Liver (tissue), 2 donors: ENCODE results near the gene CCDC88C.

Experiments used
- YY1 ChIP-seq: IDR thresholded peaks from 2 replicates; pipeline ENCODE4 v1.6.1; 2016; ENCODE audit warnings: antibody characterized with exemption, mild to moderate bottlenecking
- TF ChIP-seq, protein P1 (sequence below): fragments of 150-350 bp; IDR thresholded peaks from 2 replicates; pipeline ENCODE4 v1.5.1; 2017; ENCODE audit warnings: improper control_type of control experiment, low read depth, low read length; ENCODE audit not compliant: missing input control
- TF ChIP-seq, protein P2 (sequence below): IDR thresholded peaks from 2 replicates; pipeline ENCODE4 v1.6.1; 2016; ENCODE audit warnings: antibody characterized with exemption, mild to moderate bottlenecking
- donor health status: healthy.

DNA sequence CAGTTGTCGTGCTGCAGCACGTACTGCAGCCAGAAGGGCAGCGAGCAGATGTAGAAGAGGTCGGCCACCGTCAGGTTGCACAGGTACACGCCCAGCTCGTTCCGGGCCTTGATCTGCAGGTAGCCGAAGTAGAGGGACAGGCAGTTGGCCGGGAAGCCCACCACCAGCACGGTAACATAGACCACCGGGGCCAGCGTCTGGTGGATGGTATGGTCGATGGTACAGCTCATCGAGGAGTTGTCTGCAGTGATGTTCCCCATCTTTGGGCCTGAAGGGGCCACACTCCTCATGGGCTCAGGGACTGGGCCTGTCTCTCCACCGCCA is 182.9 kb downstream of the CCDC88C start:
- TF ChIP-seq, protein P1, sequence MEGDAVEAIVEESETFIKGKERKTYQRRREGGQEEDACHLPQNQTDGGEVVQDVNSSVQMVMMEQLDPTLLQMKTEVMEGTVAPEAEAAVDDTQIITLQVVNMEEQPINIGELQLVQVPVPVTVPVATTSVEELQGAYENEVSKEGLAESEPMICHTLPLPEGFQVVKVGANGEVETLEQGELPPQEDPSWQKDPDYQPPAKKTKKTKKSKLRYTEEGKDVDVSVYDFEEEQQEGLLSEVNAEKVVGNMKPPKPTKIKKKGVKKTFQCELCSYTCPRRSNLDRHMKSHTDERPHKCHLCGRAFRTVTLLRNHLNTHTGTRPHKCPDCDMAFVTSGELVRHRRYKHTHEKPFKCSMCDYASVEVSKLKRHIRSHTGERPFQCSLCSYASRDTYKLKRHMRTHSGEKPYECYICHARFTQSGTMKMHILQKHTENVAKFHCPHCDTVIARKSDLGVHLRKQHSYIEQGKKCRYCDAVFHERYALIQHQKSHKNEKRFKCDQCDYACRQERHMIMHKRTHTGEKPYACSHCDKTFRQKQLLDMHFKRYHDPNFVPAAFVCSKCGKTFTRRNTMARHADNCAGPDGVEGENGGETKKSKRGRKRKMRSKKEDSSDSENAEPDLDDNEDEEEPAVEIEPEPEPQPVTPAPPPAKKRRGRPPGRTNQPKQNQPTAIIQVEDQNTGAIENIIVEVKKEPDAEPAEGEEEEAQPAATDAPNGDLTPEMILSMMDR, result no peak
- TF ChIP-seq YY1, result no peak
- TF ChIP-seq, protein P2, sequence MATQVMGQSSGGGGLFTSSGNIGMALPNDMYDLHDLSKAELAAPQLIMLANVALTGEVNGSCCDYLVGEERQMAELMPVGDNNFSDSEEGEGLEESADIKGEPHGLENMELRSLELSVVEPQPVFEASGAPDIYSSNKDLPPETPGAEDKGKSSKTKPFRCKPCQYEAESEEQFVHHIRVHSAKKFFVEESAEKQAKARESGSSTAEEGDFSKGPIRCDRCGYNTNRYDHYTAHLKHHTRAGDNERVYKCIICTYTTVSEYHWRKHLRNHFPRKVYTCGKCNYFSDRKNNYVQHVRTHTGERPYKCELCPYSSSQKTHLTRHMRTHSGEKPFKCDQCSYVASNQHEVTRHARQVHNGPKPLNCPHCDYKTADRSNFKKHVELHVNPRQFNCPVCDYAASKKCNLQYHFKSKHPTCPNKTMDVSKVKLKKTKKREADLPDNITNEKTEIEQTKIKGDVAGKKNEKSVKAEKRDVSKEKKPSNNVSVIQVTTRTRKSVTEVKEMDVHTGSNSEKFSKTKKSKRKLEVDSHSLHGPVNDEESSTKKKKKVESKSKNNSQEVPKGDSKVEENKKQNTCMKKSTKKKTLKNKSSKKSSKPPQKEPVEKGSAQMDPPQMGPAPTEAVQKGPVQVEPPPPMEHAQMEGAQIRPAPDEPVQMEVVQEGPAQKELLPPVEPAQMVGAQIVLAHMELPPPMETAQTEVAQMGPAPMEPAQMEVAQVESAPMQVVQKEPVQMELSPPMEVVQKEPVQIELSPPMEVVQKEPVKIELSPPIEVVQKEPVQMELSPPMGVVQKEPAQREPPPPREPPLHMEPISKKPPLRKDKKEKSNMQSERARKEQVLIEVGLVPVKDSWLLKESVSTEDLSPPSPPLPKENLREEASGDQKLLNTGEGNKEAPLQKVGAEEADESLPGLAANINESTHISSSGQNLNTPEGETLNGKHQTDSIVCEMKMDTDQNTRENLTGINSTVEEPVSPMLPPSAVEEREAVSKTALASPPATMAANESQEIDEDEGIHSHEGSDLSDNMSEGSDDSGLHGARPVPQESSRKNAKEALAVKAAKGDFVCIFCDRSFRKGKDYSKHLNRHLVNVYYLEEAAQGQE, result no peak
